Suprapubic skin (tissue), 4 donors: ENCODE results near the gene SH3GL1.

ENCODE experiments used
- EP300 ChIP-seq: sonication (generic); formaldehyde crosslinking; IDR thresholded peaks from one replicate; pipeline ENCODE4 v1.6.1; 2017; ENCODE audit warnings: antibody characterized with exemption
- POLR2A ChIP-seq, 2 donors: fragments of 450-650 bp; IDR thresholded peaks; one replicate each; pipeline ENCODE4 v1.6.1; 2017; ENCODE audit warnings: antibody characterized with exemption in 2 of 2, mild to moderate bottlenecking in 2 of 2, moderate library complexity in 2 of 2
- POLR2AphosphoS5 ChIP-seq, 3 donors: sonication (generic); formaldehyde crosslinking; IDR thresholded peaks; one replicate each; pipeline ENCODE4 v1.6.1; 2017; ENCODE audit warnings: antibody characterized with exemption in 3 of 3
- TF ChIP-seq, protein P1 (sequence below), 2 donors: fragments of 200-600 bp in 1 of 2; fragments of 450-650 bp in 1 of 2; sonication (generic) in 1 of 2; IDR thresholded peaks; one replicate each; pipeline ENCODE4 v1.5.1; 2016 to 2019; ENCODE audit warnings: antibody characterized with exemption in 2 of 2, mild to moderate bottlenecking in 1 of 2, moderate library complexity in 1 of 2

DNA sequence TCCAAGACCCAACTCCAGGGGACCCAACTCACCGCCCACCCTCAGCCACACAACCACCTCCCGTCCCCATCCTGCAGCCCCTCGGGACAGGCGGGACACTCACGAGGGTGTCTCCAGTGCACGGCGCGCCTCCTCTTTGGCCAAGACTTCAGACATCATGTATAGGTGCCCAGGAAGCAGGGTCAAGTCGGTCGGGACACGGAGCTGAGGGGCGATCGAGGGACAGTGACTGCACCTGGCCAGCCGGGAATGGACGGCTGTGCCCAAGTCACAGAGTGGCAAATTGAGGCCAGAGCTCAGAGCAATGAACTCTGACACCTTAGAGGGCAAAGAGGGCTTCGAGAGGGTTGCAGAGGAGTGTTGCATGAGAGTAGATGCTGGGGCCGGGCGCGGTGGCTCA, 70.5 kb downstream of the SH3GL1 start:
- TF ChIP-seq, protein P1, sequence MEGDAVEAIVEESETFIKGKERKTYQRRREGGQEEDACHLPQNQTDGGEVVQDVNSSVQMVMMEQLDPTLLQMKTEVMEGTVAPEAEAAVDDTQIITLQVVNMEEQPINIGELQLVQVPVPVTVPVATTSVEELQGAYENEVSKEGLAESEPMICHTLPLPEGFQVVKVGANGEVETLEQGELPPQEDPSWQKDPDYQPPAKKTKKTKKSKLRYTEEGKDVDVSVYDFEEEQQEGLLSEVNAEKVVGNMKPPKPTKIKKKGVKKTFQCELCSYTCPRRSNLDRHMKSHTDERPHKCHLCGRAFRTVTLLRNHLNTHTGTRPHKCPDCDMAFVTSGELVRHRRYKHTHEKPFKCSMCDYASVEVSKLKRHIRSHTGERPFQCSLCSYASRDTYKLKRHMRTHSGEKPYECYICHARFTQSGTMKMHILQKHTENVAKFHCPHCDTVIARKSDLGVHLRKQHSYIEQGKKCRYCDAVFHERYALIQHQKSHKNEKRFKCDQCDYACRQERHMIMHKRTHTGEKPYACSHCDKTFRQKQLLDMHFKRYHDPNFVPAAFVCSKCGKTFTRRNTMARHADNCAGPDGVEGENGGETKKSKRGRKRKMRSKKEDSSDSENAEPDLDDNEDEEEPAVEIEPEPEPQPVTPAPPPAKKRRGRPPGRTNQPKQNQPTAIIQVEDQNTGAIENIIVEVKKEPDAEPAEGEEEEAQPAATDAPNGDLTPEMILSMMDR (IDR thresholded peaks at IDR 0.05) = no peak
- TF ChIP-seq EP300 (no peak), POLR2A (IDR thresholded peaks at IDR 0.05) (no peak), POLR2AphosphoS5 (IDR thresholded peaks at IDR 0.05) (no peak)
